Stimulated activated CD4-positive, alpha-beta T cell treated with anti-CD3 and anti-CD28 coated beads, Interleukin-15, amount 100 ng/mL, for 24 hours (primary cell): ENCODE data around the gene FDX2.
"Not testable (repeated sequence)": the region's sequence is repeated elsewhere in the genome, so short reads cannot be mapped to it uniquely, and the experiment has no call there.

Experiments used
- DNase-seq: peaks from one replicate; pipeline ENCODE4 v3.0.0-alpha.2; 2020

The FDX2 gene

DNA sequence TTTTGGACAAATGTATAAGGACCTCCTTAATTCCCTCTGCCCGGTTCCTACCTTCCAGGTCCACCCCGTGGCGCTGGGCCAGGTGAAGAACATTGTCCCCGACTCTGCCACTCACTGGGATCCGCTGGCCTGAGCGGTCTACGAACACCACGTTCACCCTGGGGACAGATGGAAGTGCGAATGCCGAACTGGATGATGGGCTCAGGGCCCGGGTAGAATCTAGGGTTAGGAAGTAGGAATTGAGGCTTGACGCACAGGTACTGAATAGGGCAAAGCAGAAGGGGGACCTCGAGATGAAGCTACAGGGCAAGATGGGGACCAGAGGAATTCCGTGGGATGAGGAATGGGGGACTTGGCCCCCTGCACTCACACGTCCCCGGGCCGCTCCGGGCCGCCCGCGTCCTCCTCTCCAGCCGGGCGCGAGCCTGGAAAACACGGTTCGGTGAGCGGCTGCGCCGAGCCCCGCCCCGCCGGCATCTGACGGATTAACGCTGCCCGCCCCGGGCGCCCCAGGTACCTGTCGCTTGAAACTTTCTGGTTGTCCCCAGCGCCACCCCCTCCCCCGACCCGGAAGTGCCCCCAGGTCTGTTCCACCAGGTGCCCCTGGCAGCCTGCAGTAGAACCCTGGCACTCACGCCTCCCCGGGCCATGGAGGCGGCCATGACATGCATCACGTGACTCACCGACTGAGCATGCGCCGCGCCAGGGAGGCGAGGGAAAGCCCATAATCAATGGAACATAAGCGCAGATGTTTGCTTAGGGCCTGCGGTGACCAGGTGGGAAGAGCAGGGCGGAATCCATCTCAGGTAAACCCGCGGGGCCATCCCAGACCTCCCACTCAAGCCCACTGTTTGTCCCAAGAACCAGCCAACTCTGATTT, at the start of gene FDX2:
TSS of gene FDX2 (minus strand) at position 681 of the 880 bp plus-strand sequence. CDS start at position 662, 19 bp downstream.
- DNase-seq, result peak; percentile 95

DNA sequence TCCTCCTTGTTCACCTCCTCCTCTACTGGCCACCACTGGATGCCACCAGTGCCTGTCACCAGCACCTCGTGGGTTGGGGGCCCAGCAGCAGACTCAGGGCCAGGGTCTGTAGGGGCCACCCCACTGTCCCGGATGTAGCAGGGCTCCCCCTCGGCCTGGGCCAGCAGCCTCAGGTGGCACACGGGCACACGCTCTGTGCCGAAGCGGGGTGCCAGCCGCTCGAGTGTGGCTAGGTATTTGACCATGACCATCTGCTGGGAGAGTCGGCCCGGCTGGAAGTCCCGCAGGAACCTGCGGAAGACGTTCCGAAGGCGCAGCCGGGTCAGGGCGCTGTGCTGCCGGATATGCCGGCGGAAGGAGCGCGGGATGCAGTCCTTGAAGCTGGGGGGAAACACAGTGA, 49.7 kb upstream of the FDX2 start:
- no peak for DNase-seq

DNA sequence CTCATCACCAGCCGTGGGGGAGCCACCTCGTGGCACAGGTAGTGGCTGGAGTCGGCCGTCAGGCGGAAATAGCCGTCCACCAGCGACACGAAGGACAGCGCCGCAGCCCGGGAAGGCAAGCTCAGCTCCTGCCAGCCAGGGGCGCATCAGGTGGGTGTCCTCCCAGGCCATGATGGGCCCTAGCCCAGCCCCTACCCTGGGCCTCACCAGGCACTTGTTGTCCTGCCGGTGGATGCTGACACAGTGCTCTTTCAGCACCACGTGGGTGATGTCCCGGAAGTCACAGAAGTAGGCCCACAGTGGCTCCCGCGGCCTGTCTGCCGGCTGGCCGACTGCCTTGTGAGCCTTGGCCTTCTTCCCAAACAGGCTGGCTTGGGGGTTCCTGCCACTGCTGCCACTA, 48.8 kb upstream of the FDX2 start:
- DNase-seq, result no peak

DNA sequence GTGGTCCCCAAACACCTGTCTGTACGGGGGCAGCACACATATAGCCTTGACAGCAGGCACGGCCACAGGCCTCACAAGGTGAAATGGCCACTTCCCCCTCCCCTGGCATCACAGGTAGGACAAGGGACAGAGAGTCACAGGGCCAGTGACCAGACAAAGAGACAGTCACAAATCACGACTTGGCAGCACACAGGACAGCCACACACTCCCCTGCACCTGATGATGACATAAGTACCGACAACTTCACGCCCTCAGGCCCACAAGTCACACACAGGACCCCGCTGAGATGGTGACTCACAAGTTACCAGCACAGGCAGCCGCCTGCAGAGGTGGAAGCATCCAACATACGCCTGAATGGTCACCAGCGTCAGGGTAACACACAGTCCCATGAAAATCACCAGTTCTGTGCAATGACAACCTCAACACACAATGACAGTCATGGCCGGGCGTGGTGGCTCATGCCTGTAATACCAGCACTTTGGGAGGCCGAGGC, 48.0 kb upstream of the FDX2 start:
- no peak for DNase-seq

DNA sequence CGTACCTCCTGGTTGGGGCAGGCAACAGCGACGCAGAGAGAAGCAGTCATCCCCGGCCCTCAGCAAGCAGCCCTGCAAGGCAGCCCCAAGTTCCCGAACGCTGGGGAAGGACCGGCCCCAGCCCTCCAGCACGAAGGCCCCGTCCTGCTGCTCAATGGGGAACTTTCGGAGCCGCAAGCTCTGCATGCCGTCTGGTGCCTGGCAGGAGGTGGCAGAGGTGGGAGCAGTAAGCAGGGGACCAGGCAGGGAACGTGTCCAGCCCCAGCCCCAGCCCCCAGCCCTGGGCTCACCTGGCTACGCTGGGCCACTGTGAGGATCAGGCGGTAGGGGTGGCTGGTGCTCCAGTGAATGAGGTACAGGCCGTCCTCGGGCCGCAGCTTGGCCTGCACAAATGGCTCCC, 46.4 kb upstream of the FDX2 start:
- no peak for DNase-seq

DNA sequence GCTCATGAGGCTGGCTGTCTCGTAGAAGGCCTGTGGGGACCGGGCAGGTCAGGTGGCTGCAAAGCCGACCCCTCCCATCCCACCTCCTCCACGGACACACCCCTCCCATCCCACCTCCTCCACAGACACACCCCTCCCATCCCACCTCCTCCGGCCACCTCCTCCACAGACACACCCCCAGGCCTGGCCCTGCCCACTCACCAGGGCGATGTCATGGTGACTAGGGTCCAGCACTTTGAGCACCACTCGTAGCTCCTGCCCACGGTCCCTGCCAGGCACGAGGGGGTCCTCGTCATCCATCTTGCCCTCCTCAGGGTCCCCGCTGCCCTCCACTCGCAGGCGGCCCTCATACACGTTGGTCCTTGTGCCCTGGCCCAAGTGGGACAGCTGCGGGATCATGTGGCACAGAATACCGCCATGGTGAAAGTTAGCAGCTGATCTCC, 45.8 kb upstream of the FDX2 start:
- no peak for DNase-seq

DNA sequence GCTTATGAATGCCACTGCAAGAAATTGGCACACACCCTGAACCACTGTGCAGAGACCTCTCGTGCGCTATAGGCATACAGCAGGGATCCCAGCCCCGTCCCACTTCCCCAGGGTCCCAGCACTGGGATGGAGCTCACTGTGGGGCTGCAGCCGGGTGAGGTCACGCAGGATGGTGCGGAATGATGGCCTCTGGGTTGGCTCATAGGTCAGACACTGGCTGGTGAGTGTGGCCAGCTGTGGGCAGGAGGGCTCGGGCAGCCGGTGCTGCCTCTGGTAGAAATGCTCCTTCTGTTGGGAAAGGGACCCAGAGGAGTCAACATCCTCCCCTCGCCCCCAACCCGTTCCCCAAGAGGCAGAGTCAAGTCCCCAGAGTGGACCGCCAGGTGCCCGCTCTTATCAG, 40.6 kb upstream of the FDX2 start:
- no peak for DNase-seq

DNA sequence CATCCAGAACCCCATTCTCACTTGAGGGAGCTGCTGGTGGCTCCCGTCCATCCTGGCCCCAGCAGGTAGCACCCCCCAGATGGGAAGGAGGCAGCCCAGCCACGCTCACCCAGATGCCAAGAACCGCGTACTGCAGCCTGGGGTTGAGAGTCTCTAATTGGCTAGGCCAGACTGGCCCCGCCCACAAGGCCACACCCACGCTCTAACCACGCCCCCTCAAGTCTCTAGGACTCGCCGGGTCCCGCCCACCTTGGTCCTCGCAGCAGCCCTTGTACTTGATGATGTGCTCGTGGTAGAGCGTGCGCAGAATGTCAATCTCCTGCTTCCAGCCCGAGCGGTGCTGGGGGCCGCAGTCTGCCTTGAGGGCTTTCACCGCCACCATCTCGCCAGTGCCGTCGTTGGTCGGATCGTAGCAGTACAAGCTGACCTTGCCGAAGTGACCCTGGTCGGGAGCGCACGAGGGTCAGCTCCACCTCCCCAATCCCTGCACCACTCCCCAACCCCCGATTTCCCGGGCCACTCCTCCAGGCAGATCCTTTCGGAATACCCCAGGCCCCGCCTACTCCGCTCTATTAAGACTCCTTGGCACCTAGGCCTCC, 38.1 kb upstream of the FDX2 start:
- peak; percentile 73 for DNase-seq

DNA sequence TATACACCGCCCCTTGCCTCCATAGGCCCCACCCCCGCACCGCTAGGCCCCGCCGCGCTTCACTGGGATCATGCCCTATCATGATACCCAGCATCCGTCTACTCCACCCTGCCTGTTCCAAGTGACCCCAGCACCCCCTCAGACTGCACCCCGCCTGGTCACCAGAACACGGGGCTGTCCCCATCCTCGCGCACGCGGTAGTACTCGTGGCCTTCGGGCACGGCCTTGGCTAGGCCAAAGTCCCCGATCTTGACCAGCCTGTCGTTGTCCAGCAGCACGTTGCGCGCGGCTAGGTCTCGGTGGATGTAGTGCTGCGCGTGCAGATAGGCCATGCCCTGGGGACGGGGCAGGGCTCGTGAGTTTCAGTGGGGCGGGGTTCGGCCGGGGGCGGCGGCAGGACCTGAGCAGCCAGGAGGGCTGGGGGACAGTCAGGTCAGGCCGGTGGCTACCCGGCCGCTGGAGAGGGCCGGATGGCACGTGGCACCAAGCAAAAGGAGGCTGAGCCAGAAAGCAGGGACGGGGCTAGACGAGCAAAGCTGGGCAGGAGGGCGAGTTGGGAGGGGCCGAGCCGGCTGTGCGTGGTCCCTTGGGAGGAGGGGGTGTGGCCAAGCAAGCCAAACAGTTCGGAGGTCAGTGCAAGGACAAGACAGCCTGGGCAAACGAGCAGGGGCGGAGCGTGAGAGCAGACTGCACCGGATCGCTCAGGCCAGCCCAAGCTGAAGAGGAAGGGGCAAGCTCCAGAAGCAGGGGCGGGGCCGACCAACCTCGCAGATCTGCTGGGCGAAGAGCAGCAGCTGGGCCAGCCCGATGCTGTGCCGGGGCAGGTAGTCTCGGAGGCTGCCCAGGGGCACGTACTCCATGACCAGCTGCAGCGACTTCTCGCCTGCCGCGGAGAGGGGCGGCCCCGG, 37.2 kb upstream of the FDX2 start:
- DNase-seq, result no peak

DNA sequence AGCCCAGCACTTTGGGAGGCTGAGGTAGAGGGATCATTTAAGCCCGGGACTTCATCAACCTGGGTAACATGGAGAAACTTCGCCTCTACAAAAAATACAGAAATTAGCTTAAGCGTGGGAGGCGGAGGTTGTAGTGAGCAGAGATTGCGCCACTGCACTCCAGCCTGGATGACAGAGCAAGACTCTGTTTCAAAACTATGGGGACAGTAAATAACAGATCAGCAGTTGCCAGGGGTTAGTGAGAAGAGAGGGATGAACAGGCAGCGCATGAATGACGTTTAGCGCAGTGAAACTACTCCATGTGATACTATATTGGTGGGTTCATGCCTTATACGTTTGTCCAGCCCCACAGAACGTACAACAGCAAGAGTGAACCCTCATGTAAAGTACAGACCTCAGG, 30.7 kb upstream of the FDX2 start:
- no peak for DNase-seq

DNA sequence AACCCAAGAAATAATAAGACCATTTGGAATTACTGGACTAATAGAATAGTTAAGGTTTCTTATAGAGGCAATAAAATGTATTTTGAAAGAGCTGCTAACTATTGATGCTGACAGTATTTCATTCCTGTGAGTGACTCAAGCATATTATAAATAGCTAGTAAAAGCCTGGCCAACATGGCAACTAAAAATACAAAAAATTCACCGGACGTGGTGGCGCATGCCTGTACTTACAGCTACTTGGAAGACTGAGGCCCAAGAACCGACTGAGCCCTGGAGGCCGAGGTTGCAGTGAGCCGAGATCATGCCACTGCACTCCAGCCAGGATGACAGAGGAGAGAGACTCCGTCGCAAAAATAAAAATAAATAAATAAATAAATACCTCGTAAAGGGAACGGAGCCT, 29.0 kb upstream of the FDX2 start:
- no peak for DNase-seq

DNA sequence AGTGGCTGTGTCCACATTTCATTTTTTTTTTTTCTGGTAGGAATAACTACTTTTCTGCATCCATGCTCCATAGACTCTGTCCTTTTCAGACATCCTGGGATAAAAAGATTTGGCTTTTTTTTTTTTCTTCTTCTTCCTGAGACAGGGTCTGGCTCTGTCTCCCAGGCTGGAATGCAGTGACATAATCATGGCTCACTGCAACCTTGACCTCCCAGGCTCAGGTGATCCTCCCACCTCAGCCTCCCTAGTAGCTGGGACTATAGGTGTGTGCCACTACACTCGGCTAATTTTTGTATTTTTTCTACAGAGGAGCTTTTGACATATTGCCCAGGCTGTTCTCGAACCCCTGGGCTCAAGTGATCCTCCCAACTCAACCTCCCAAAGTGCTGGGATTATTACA, 27.7 kb upstream of the FDX2 start:
- DNase-seq, result no peak

DNA sequence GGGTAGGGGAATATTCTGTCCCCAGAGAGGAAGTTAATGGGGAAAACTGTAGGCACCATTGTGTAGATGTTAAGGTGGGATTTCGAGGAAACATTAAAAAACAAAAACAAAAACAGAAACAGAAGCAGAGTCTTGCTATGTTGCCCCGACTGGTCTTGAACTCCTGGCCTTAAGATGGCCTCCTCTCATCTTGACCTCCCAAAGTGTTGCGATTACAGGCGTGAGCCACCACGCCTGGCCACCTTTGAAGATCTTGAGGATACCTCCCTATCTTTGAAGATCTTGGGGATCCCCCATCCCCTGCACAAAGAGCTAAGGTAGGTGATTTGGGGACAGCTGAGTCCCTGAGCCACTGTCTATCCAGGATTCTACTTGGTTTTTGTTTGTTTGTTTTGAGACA, 24.2 kb upstream of the FDX2 start:
- DNase-seq, result no peak

DNA sequence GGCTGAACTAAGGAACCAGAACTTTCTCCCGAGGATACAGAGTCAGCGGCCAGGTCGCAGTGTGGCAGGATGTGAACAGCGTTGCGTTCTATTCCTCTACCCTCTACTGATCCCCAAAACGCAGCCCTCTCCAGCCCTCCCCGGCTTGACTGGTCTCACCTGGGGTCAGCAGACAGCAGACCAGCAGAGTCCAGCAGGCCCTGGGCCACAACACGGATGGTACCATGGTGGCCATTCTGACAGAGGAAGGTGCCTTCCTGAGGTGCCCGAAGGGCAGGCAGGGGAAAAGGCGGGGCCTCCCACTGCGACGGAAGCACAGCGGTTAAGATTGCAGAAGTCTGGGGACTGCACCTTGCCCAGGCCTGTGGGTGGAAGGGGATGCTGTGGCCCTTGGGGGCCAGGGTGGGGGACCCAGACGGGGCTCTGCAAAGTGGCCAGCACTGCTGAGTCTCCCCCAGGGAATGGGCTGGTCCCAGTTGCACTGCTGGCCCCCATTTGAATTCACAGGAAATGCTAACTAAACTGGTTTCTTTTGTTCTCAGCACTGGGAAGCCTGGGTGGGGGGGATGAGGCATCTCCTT, 23.7 kb upstream of the FDX2 start, which contains the start of gene ICAM3:
TSS of gene ICAM3 (minus strand) at position 245 of the 581 bp plus-strand sequence. CDS start at position 235, 10 bp downstream.
- peak; percentile 82 for DNase-seq

DNA sequence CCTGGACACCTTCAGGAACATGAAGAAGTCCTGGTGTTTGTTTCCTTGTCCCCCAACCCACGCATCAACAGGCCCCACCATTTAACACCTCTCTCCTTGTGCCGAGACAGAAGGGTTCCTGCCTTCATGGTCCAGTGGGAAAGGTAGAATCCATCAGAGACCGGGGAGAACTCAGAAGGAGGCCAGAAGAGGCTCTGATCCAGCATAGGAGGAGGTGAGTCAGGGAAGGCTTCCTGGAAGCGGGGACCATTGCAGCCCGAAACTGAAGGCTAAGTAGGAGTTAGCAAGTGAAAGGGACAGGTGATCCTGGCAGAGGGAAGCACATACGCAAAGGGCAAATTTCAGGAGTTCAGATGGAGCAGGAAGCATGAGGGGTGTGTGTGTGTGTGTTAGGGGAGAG, 23.1 kb upstream of the FDX2 start:
- peak; percentile 29 for DNase-seq

DNA sequence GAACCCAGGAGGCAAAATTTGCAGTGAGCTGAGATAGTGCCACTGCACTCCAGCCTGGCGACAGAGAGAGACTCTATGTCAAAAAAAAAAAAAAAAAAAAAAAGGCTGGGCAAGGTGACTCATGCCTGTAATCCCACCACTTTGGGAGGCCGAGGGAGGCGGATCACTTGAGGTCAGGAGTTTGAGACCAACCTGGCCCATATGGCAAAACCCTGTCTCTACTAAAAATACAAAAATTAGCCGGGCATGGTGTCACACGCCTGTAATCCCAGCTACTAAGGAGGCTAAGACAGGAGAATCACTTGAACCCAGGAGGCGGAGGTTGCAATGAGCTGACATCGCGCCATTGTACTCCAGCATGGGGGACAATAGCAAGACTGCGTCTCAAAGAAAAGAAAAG, 20.9 kb upstream of the FDX2 start:
- not testable (repeated sequence) for DNase-seq

DNA sequence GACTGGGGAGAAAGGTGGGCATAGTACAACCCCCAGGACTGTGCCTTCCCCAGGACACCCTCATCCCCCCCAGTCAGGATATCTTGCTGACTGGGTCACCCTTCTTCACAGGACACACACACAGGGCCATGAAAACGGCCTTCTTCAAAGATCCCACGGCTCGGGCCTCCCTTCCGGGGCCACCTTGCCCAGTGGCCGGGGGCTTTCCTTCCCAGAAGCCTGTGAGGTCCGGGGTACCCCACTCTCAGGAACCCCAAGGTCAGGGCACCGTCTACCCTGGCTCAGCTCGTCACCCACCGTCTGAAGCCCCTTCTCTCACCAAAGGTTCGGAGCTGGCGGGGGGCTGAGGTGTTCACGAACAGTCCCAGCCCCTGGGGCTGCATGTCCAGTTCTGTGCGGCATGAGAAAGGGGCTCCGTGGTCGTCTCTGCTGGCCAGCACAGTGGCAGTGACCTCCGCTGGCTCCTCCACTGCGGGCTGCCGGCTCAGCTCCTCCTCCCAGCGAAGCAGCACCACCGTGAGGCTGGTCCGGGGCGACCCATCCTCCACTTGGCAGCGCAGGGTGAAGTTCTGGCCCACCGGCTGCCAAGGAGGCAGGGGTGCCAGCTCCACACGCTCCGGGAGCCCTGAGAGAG, 19.7 kb upstream of the FDX2 start:
- no peak for DNase-seq

DNA sequence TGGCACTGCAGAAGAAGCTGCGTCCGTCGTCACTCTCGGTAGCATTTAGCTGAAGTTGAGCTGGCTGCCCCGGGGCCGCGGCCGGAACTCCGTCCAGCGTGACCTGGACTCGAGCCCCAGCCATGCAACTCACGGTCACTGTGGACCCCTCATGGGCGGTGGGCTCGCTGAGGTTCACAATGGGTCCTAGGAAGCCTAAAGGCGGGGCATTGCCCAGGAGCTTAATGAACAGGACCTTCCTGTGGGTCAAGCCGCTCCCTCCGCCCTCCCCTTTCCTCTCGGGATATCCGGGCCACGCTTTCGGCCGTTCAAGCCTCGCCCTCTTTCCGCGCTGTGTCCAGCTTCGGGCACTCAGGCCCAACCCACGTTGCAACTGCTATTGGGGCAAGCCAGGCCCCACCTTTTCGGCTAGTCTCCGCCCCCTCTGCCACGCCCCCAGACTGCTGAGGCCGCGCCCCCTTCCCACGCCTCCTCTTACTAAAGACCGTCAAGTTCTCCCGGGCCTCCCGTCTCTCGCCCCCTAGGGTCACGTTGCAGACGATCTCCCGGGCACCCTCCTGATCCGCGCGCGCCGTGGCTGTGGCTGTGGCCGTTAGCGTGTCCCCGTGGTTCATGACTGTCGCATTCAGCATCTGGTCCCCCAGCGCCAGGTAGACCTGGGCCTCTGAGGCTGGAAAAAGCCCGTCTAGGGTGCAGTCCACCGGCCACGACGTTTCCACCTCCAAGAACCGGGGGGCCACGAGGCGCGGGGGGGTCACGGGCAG, 19.0 kb upstream of the FDX2 start:
- DNase-seq, result peak; percentile 77

DNA sequence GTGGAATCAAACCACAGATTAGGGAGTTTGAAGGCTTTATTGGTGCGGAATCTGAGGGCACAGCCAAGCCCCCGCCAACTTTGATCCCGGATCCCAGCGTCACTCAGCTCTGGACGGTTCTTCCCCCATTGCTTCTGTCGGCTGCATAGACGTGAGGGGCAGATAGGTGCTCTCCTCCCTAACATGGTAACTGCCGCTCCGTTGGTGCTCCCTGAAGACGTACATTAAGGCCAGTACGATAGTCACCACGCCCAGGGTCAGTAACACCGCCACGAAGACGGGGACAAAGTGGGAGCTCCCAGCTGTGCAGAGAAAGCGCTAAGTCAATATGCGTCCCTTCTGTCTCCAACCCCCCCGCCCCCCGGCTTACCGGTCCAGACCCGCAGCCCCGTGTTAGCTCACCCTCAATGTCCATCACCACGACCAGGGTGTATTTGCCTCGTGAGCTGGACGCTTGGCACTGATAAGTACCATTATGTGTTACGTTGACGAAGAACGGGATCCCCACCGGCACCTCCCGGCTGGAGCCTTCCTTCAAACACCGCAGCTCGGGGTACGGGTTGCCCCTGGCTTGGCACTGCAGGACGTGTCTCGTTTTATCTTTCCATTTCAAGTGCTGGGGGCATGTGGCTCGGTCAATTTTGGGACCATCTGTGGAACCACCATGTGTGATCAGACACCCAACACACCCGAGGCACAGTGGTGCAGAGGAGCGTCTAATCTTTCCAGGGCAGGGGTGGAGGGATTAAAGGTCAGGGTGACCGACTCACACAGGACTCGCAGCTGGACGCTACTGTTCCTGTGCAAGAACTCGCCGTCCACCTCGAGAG, 18.2 kb upstream of the FDX2 start:
- DNase-seq, result no peak

DNA sequence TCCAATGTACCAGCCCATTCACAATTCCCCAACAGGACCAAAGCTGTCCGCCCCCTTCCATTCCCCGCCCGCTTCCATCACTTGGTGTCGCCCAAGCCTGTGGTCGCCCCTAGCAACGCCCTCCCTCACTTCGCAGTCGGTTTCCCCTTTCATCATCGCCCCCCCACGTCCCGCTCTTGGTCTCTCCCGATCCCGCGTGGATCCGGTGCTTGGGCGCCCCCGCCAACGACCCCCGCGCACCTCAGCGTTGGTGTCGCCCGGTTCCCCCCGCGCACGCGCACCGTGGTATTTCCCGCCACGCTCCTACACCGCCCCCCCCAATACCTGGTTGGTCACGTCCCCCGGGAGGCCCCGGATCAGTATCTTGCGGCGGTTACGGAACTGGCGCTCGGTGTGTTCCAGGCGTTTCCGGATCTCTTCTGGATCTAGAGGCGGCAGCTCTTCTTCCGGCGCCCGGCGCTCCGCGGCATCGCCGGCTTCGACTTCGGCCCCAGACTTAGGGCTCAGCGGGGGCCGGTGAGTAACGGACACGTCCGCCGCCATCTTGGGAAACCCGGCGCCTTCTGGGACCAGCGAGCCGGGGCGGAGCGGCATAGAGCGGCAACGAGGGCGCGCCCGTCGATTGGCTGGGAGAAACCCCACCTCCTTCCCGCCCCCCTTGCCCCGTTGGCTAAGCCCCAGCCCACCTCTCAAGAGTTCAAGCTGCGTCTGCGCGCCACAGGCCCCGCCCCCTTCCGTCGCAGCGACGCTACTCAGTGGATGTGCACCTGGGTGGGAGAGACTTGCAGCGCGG, 17.3 kb upstream of the FDX2 start, which contains the start of gene RAVER1:
TSS of gene RAVER1 (minus strand) at position 565 of the 793 bp plus-strand sequence. CDS start at position 543, 22 bp downstream.
- DNase-seq, result peak; percentile 99
